SU-DHL-6 (cell line): ENCODE measurements around the gene C1QA.

ENCODE experiments used
- H2AFZ ChIP-seq: fragments of 200-600 bp; sonication (generic); 2 replicates; pipeline ENCODE4 v1.6.1; 2014; ENCODE audit warnings: low read depth, mild to moderate bottlenecking, moderate library complexity, mixed read lengths, antibody characterized with exemption, low read length; ENCODE audit not compliant: severe bottlenecking
- H3F3A ChIP-seq: fragments of 200-600 bp; shearing (Covaris generic); 2 replicates; pipeline ENCODE4 v1.6.0; 2016; ENCODE audit warnings: antibody characterized with exemption, mild to moderate bottlenecking; ENCODE audit not compliant: insufficient read depth
- H3K27ac ChIP-seq: fragments of 200-600 bp; sonication (generic); 2 replicates; pipeline ENCODE4 v1.5.1; 2016; ENCODE audit warnings: low read depth, mild to moderate bottlenecking, low read length, moderate library complexity, mixed read lengths
- H3K27me3 ChIP-seq: fragments of 200-600 bp; sonication (generic), shearing (Covaris generic); 2 replicates; pipeline ENCODE4 v1.6.0; 2014; ENCODE audit warnings: mild to moderate bottlenecking, low read length
- H3K36me3 ChIP-seq: fragments of 200-600 bp; sonication (generic); 2 replicates; pipeline ENCODE4 v1.6.1; 2014; ENCODE audit warnings: mild to moderate bottlenecking, low read length, mixed read lengths
- H3K4me2 ChIP-seq: fragments of 300-600, 200-600 bp; shearing (Covaris generic), sonication (generic); 2 replicates; pipeline ENCODE4 v1.6.0; 2014; ENCODE audit warnings: low read length, low read depth, mild to moderate bottlenecking; ENCODE audit not compliant: poor library complexity, severe bottlenecking
- H3K4me3 ChIP-seq: fragments of 200-600 bp; sonication (generic); 2 replicates; pipeline ENCODE4 v1.5.1; 2014; ENCODE audit warnings: antibody characterized with exemption, low read length, mild to moderate bottlenecking, mixed read lengths; ENCODE audit not compliant: insufficient read depth, poor library complexity, severe bottlenecking
- H3K79me2 ChIP-seq: fragments of 200-600 bp; sonication (generic); 2 replicates; pipeline ENCODE4 v1.6.1; 2014; ENCODE audit warnings: mild to moderate bottlenecking, low read length, moderate library complexity; ENCODE audit not compliant: insufficient read depth
- H3K9ac ChIP-seq: fragments of 200-600 bp; sonication (generic); 2 replicates; pipeline ENCODE4 v1.7.0; 2014; ENCODE audit warnings: mild to moderate bottlenecking, low read length
- H3K9me2 ChIP-seq: fragments of 200-600 bp; sonication (generic); replicated peaks from 2 replicates; pipeline ENCODE4 v1.6.1; 2014; ENCODE audit warnings: low read length; ENCODE audit not compliant: insufficient read depth
- H3K9me3 ChIP-seq: fragments of 200-600 bp; sonication (generic); 2 replicates; pipeline ENCODE4 v1.6.1; 2014; ENCODE audit warnings: low read length, mixed read lengths; ENCODE audit not compliant: insufficient read depth
- H4K20me1 ChIP-seq: fragments of 200-600 bp; sonication (generic); 2 replicates; pipeline ENCODE4 v1.6.1; 2014; ENCODE audit warnings: low read depth, mild to moderate bottlenecking, antibody characterized with exemption, low read length, moderate library complexity, mixed read lengths
- CTCF ChIP-seq: fragments of 200-600 bp; sonication (generic); IDR thresholded peaks from one replicate; pipeline ENCODE4 v1.5.1; 2017; ENCODE audit warnings: antibody characterized with exemption, mild to moderate bottlenecking, low read length, moderate library complexity; ENCODE audit not compliant: insufficient read depth, poor library complexity, severe bottlenecking
- EZH2phosphoT487 ChIP-seq: fragments of 200-600 bp; sonication (generic), shearing (Covaris generic); conservative IDR thresholded peaks from 2 replicates; pipeline ENCODE4 v1.6.1; 2018; ENCODE audit warnings: mild to moderate bottlenecking, antibody characterized with exemption, low read length, moderate library complexity, mixed read lengths

Gene C1QA

DNA sequence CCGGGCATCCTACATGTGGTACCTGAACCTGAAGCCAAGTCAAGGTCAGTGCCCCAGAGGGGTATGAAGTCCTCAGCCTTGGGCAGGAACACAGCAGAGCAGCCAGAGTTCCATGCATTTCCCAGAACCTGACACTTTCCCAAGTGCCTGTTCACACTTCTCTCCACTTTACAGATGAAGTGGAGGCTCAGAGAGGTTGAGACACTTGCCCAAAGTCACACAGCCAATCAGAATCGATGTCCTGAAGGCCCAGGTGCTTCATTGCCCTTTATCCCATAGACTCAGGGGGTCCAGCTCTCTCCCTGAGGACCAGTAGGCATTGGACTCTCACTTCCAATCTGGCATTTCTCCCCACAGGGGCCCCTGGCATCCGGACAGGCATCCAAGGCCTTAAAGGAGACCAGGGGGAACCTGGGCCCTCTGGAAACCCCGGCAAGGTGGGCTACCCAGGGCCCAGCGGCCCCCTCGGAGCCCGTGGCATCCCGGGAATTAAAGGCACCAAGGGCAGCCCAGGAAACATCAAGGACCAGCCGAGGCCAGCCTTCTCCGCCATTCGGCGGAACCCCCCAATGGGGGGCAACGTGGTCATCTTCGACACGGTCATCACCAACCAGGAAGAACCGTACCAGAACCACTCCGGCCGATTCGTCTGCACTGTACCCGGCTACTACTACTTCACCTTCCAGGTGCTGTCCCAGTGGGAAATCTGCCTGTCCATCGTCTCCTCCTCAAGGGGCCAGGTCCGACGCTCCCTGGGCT lies 2.2 kb downstream of the C1QA start:
- H3K9ac ChIP-seq = no peak overlapping the region
- no peaks in the 10 kb centered on the region for H3K27me3 ChIP-seq
- H3K4me2 ChIP-seq = no peak overlapping the region
- no peaks in the 10 kb centered on the region for H3K79me2 ChIP-seq
- no peaks in the 10 kb centered on the region for H3F3A ChIP-seq
- no peaks in the 10 kb centered on the region for H3K9me3 ChIP-seq
- no peak overlapping the region for H3K27ac ChIP-seq
- no peaks in the 10 kb centered on the region for H4K20me1 ChIP-seq
- TF ChIP-seq EZH2phosphoT487 (no peak), CTCF (no peak)
- H3K36me3 ChIP-seq = no peaks in the 10 kb centered on the region
- no peak overlapping the region for H2AFZ ChIP-seq
- no peaks in the 10 kb centered on the region for H3K9me2 ChIP-seq
- H3K4me3 ChIP-seq = no peak overlapping the region

DNA sequence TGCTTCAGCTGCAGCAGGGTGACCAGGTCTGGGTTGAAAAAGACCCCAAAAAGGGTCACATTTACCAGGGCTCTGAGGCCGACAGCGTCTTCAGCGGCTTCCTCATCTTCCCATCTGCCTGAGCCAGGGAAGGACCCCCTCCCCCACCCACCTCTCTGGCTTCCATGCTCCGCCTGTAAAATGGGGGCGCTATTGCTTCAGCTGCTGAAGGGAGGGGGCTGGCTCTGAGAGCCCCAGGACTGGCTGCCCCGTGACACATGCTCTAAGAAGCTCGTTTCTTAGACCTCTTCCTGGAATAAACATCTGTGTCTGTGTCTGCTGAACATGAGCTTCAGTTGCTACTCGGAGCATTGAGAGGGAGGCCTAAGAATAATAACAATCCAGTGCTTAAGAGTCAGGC lies 2.9 kb downstream of the C1QA start:
- H3K4me2 ChIP-seq = no peak overlapping the region
- H4K20me1 ChIP-seq = no peaks in the 10 kb centered on the region
- H2AFZ ChIP-seq = no peak overlapping the region

GRCh38 chr1:22641247-22641646 lies 4.8 kb downstream of the C1QA start:
- Histone ChIP-seq H3K9ac (no peak overlapping the region), H3F3A (no peaks in the 10 kb centered on the region), H3K79me2 (no peaks in the 10 kb centered on the region), H3K36me3 (no peaks in the 10 kb centered on the region), H3K4me3 (no peak overlapping the region), H3K9me3 (no peaks in the 10 kb centered on the region), H3K27me3 (no peaks in the 10 kb centered on the region), H3K27ac (no peak overlapping the region), H3K4me2 (no peak overlapping the region), H2AFZ (no peak overlapping the region), H4K20me1 (no peaks in the 10 kb centered on the region), H3K9me2 (no peaks in the 10 kb centered on the region)
- TF ChIP-seq CTCF (no peak), EZH2phosphoT487 (no peak)

More for the DNA sequence above, 2.9 kb downstream of the C1QA start:
- no peak overlapping the region for H3K27ac ChIP-seq
- H3K79me2 ChIP-seq = no peaks in the 10 kb centered on the region
- H3K9me3 ChIP-seq = no peaks in the 10 kb centered on the region
- H3K4me3 ChIP-seq = no peak overlapping the region
- H3K9ac ChIP-seq = no peak overlapping the region
- no peaks in the 10 kb centered on the region for H3K9me2 ChIP-seq
- no peaks in the 10 kb centered on the region for H3K36me3 ChIP-seq
- no peaks in the 10 kb centered on the region for H3F3A ChIP-seq
- TF ChIP-seq CTCF (no peak), EZH2phosphoT487 (no peak)
- H3K27me3 ChIP-seq = no peaks in the 10 kb centered on the region
